HG02943 (cell line): ENCODE data around the gene SNCAIP.

Experiments used
- ATAC-seq: cut with Tn5 transposase; IDR thresholded peaks from one replicate; pipeline ENCODE4 v1.9.1; 2021; ENCODE audit warnings: mild to moderate bottlenecking, low read depth, moderate library complexity; ENCODE audit not compliant: unreplicated experiment

The SNCAIP gene

DNA sequence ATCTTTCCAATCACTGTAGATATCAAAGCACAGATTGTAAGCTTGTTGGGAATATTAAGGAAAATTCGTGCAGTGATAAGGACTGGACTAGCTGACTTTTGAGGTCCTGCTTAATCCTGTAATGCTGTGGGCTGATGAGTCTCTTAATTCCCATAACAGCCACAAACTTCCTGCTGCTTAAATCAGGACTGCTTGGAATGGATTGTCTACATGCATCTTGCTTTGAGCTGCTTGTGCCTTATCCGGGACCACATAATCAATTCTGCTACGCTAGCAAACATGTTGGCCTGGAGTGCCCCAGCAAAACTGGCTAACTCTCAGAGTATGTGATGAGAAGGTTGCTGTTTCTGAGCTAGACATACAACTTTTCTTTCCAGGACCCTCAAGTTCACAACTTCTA is 79.6 kb downstream of the SNCAIP start:
- ATAC-seq, result no peak

DNA sequence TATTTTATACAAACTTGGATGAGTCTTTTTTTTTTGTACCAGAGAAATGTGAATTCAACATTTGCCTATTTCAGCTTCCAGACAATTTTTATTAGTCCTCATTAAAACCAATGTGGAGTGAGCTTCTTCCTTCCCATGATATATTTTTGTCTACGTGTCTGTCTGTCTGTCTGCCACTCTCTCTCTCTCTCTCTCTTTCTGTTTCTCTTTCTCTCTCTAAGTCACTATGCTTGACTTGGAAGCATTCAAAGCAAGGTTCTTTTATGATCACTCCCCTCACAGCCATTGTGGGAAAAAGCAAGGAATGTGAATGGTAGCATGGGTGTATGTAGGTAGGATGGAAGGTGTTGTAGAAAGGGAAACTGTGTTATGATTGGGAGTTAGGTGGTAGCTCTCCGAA is 80.2 kb downstream of the SNCAIP start:
- no peak for ATAC-seq

DNA sequence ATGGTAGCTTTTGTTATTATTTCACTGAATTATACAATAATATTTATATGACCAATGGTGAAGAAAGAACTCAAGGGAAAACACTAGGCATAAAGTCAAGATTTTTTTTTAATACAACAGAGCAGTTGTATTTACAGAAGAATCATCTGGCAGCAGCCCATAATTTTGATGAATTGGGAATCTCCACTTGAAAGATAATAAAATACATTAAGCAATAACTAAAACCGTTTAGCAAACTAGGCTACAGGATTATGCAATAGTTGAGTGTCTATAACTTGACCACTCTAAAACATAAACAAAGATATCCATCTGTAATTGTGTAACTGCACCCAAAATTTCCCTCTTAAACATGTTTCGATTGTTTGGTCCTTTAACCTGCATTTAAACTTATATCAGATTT is 80.8 kb downstream of the SNCAIP start:
- no peak for ATAC-seq

DNA sequence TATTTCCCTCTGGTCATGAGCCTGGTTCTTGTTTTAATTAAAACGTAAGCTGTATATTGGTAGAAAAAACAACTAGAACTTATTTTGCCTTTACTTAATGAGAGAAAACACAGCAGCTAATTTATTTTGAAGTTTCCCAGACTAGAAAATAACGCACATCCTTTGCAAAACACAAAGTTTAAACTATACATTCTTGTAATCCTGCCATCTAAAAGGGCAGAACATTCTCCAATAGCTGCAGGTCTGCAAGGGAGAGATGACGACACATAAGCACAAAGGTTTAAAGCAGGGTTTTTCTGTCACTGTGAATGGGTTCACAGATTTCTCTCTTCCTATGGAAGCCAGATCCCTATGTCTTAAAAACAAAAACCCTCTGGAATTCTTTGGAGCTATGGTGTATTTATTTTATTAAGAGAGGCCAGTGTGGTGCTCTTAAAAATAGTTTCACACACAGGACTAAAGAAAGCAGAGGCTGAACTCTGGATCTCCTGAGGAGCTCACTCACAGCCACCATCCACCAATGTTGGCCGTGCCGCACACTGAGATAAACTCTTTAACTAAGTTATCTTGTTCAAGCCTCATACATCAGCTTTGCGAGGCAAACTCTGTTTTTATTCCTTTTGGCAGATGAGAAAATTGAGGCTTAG is 82.4 kb downstream of the SNCAIP start:
- no peak for ATAC-seq

DNA sequence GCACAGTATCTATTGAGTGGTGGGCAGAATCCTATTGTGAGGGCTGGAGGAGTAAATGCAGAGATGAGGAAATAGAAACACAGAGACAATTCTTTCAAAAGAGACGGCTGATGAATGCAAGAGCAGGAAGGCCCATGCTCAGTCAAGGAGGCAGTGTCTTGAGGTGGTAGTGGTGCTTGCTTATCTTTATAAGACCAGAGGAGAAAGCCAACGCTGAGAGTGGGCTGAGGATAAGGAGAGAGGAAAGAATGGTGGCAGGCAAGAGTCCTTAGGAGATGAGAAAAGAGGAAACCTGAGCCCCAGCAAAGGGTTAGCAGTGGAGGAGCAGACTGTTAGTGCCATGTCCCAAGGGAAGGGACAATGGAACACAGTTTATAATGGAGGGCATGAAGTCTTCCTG is 86.0 kb downstream of the SNCAIP start:
- ATAC-seq, result no peak

DNA sequence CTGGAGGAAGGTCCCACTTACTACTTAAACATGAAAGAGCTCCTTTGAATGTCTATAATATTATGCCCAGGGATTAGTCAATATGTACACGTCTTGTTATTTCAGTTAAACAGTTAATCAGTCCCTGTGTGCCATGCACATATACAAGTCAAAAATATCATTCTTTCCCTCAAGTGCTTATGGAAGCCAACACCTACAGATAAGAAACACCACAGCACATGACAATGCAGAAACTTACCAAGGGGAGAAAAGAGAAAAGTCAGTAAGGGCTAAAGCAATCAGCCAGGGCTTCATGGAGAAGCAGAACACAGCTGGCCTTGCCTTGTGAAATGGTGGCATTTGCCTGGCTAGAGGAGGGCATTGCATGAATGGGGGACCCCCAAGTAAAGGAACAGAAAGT is 88.3 kb downstream of the SNCAIP start:
- ATAC-seq, result no peak

DNA sequence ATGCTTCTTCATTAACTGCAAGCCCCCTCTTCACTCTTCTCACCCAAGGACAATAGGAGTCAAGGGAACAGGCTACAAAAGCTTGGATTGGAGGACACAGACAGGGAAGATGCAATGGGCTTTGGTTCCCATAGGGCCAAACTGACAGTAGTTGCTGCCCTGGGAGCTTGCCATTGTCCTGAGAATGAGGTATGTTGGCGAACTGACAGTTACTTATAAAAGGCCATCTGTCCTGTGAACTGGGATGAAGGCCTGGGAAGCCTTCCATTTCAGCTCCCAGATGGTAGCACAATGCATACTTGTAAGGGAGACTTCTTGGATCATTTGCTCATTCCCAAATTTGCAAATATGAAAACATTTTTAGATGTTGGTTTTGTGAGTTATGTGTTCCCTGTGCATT is 88.9 kb downstream of the SNCAIP start:
- ATAC-seq, result no peak

DNA sequence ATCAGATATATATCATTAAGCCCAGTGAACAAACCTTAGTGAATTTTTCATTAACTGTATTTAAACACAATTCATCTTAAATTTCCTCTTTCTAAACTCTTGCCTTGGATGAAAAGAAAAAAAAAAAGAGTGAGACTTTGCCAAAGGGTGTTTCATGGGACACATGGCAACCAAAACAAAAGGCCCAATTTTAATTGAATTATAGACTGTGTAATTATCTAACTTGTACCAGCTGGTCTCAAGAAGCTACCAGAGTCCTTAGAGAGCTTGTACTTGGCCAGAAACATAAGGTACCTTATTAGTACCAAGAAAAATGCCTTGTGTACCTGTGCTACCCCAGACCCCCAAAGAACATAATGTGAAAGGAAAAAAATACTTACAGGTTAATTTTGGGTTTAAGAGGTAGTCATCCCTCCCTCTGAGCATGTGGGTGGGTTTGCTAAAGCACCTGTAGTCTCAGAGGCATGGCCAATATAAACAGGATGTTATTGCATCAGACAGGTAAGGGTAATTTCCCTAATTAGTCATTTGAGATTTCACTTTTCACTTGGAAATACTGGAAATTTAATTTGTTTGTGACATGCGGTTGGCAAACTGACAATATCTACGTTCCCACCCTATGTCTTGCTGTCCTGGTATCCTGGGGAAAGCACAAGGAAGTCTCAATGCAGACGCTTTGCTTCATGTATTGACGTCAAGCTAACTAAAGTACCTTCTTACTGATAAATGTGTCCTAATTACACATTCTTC is 90.1 kb downstream of the SNCAIP start:
- ATAC-seq, result no peak

DNA sequence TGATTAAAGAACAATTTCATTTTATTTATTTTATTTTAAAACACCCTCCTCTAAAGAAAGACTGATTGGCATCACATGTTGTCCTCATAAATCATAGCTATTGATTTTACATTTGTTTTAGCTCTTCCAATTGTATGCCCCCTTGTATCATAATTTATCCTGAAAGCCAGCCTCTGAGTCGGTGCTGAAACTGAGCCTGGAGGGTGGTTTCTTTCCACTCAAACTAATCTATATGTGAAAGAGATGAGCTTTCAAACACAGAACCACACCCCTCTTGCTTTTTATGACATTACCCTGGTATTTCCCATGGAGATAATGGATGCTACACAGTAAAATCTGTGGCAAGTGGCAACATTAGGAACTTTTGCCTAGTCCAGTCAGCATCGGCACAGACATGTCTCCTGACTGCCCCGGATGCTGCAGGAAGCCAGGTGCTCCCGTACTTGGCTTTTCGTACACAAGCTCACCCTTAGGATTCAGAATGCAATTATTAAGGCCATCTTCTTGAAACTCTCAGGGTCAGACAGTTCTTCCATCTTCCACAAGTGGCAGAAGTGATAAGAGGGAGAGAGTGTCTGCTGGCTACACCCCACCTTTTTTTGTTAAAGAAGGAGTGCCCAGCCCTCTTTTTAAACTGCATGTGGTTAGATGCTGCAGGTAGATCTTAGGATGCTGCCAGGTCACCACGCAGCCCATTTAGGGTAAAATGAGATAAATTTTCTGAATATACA is 91.1 kb downstream of the SNCAIP start:
- ATAC-seq, result no peak

DNA sequence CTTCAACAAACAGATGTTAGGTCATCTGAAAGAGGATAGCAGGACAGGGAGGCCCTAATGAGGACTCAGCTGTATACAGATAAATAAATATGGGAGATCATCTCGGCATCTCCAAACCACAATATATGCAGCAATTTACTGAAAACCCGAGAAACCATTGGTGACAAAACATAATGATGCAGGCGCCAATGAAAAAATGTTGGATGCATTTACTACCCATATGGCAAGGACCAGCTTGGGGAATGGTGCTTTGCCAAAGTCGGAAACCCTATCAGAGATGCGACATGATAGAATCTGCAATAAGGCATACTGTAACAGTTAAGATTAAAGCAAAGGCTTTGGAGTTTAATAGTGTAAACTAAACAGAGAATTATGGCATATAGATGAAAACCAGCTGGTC is 92.0 kb downstream of the SNCAIP start:
- no peak for ATAC-seq

DNA sequence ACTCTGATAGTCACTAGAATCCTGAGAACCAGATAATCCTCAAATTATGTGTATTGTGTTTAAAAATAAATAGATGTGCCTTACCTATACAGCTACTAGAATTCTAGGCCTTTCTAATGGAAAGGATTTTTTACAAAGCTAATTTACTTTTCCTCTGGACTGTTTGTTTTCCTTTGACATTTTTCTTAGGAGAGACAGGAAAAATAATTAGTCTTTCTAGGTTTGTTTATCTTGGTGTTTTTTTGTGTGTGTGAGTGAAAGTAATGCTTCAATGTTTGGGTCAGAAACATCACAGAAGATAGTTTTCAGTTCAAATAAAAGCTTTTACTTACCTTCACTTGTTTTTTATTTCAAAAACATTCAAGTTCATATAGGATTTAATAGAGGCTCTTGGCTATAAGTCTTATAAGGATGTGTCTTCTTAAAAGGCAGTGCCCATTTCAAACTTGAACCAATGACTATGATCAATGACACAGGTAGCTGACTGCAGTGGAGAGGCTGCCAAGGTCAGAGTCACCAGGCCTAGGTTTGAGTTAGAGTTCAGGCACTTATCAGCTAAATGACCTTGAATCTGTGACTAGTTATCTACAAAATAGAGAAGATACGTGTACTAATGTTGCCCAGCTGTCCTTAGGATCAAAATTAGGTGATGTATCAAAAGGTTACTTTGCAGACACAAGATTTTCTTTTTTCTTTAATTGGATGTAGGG is 92.8 kb downstream of the SNCAIP start:
- ATAC-seq, result no peak

DNA sequence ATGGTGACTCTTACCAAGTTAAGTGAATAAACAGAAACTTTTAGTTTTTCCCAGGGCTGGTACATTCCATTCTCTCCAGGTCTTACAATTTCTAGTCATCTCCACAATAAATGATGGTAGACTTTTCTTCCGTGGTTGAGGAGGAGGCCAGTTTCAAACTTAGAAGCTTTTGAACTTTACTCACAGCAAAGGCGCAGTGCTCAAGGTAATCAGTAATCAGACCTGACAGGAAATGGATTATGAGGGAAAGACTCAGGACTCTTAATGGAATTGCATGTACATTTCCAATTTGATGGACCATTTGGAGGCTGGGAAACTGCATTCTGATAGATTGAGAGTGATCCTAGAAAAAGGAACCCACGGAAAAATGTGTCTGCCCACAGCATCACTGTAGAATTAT is 93.7 kb downstream of the SNCAIP start:
- no peak for ATAC-seq

DNA sequence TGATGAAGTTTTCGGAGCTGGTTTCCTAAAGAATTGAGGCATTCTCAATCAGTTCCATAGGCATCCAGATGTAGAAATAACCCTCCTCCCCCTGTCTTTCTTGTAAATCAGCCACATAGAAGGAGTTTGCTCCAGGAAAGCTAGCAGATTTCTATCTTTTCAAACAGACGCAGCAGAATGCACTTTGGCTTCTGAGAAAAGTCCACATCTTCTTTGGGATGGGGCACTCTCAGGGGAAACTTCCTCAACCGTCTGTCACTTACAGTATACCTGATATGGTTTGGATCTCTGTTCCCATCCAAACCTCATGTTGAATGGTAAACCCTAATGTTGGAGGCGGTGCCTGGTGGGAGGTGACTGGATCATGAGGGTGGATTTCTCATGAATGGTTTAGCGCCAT is 94.1 kb downstream of the SNCAIP start:
- no peak for ATAC-seq

DNA sequence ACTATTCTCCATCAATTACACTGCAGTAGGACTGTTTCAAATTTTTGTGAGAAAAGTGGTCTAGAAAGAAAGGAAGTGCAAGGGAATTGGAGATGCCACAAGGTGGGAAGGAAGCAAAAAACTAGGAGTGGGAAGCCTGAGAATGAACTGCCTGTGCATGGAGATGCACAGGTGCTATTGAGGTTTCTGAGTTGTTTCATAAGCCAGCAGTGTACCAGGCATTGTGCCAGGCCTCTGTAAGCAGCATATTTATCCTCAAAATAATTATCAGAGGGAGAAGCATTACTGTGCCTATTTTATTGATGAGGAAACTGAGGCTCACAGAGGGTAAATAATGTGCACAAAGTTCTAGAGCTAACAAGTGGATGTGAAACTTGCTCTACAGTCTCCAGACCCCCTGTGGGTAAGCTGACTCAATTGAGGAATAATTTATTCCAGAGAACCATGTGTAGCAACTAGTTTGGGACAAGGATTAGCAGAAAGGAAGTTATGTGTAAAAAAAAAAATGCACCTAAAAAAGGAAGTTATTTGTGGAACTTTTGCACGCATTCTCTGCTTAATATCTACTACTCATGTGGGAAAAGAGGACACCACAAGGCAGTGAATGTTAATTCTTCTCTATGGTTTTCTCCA is 96.7 kb downstream of the SNCAIP start:
- ATAC-seq, result no peak

DNA sequence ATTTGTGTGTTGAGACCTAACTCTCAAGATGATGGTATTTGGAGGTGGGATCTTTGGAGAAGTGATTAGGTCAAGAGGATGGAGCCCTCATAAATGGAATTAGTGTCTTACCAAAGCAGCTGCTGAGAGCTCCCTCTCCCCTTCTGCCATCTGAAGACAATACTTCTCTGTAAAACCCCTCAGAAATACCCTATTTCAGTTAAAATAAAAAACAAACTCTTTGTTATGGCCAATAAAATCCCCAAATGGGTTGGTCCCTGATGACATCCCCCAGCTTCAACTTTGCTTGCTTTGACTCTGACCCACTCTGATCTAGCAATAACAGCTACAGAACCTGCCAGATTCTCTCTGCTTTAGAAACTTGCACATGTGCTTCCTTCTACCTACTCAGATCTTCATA is 100.9 kb downstream of the SNCAIP start:
- no peak for ATAC-seq

DNA sequence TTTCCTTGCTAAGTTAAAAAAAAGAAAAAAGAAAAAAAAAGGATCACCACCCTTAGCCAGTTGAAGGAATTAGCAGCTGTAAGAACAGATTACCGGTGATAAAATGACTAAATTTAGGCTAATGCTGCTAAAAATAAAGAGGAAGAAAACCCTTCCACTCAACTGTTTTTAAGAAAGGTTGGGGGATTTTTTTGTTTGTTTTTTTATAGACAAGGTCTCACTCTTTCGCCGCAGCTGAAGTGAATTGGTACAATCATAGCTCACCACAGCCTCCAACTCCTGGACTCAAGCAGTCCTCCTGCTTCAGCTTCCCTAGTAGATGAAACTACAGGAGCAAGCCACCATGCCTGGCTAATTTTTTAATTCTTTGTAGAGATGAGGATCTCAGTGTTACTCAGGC is 101.7 kb downstream of the SNCAIP start:
- ATAC-seq, result no peak

DNA sequence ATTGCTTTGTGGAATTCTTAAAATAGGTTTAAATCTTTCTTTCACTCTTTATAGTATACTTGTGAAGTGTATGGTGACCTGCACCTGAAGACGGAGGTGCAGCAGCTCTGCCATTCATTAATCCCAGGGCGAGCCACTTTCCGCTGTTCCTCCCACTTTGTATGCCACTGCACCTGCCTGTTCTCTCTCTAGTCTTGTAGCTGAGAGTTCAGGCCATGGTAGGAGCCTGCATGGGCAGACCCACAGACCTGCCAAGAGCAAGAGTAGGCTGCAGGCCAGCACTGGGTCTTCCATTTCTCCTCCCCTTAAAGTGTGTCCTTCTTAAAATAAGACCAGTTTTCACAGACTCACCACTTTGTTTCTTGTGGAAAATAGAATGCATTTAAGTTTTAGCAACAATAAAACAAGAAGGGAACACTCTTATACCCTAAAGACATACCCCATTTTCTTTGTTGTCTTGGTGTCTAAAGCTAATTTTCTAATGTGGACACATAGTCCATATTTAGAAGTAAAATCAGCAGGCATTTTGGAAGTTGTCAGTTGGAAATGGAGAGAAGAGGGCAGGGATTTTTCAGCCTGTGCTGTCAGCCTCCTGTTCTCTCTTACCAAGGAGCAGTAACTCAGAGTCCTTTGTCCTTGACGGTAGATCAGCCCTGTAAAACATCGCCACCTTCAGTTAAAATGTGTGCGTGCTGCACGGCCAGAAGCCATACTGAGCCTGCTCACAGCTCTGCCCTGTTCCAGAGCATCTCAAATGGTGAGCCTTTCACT is 103.2 kb downstream of the SNCAIP start:
- ATAC-seq, result peak; percentile 85

DNA sequence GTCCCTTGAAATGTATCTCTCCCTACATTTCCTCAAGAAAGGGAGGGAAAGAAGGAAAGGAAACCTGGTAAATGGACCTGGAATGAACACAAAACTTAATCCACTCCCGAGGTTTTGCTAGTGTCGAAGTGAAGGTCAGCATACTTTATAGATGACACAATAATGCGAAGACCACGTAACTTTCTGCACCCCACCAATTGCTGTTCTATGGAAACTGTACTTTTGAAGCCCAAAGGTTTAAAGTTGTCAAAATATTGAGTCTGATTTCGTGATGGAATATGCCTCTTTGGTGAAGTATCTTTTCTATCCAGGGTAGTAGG is 103.7 kb downstream of the SNCAIP start:
- no peak for ATAC-seq

DNA sequence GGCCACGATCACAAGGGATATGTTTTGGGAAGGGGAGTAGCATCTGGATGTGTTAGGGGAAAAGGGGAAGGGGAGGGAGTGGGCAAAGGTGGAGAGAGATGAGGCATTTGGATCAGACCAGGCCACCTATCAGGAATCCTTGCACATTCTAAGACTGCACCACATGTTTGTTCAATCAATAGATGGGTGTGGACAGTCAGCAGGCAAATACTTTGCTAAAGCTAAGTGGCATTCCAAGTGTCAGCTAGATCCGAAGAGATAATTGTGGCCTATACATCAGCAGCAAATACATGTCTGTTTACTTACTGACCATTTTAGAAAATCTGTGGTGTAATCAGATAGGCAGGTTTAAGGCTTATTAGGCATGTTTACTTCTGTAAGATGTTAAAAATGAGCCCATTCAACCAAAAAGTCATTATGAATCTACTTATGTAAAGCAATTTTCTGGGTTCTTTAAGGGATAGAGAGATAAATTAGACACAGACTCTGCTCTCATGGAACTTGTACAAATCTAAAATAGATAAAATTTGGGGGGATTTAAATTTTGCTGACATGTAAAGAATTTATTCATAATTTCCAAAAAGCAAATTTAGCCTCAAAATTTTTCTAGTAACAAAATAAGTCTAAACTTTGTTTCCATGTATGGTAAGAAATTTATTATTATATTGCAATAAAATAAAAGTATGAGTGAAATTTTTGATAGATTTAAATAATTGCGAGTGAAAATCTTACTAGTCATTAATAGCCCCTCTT is 107.3 kb downstream of the SNCAIP start:
- no peak for ATAC-seq
